IMR-90 (cell line): ENCODE results near the gene CDR2L. TPM values are rescaled to one million over a fixed set of nuclear protein-coding genes. Genes with fewer than 3 reads are reported as not detected.

Experiments
- ATAC-seq: fragments of 200-7000 bp; cut with Tn5 transposase; 2 replicates; pipeline ENCODE4 v1.9.1; 2020; ENCODE audit warnings: low read depth, mild to moderate bottlenecking, moderate library complexity
- BruUV-seq: library from RNA; stranded (reverse); fragments of 400-500 nt; replicated peaks from 2 replicates; lab custom pipeline; 2021; lab: Mats Ljungman, UMichigan
- CTCF ChIA-PET: fragments of 300-600 bp; formaldehyde crosslinking; extraction: SDS; loops from one replicate; lab custom pipeline; 2021; ENCODE audit warnings: antibody characterized with exemption; lab: Yijun Ruan, JAX
- POLR2A ChIA-PET: fragments of 300-600 bp; sonication (Branson Sonifier 250); formaldehyde crosslinking; loops from one replicate; lab custom pipeline; 2022; ENCODE audit warnings: antibody characterized with exemption; ENCODE audit not compliant: unreplicated experiment; lab: Charles Lee
- DNase-seq: peaks from one replicate; pipeline ENCODE4 v3.0.0; 2013
- H2AFZ ChIP-seq: replicated peaks from 2 replicates; pipeline ENCODE3; 2013; ENCODE audit warnings: low read length, mild to moderate bottlenecking; ENCODE audit not compliant: poor library complexity
- H2AK5ac ChIP-seq: 2 replicates; pipeline ENCODE4 v1.6.1; 2013; ENCODE audit warnings: low read depth, low read length, inconsistent platforms
- H2AK9ac ChIP-seq: replicated peaks from 2 replicates; pipeline ENCODE3; 2013; ENCODE audit warnings: mild to moderate bottlenecking, low read depth, low read length, moderate library complexity; ENCODE audit not compliant: poor library complexity
- H2BK120ac ChIP-seq: 2 replicates; pipeline ENCODE4 v1.6.1; 2013; ENCODE audit warnings: low read depth, low read length, inconsistent platforms
- H2BK15ac ChIP-seq: 3 replicates; pipeline ENCODE4 v1.6.1; 2013; ENCODE audit warnings: low read depth, low read length, inconsistent platforms
- H2BK20ac ChIP-seq: 2 replicates; pipeline ENCODE4 v1.6.1; 2013; ENCODE audit warnings: low read depth, mild to moderate bottlenecking, inconsistent platforms, low read length, moderate library complexity
- H2BK5ac ChIP-seq: 2 replicates; pipeline ENCODE4 v1.6.1; 2013; ENCODE audit warnings: mild to moderate bottlenecking, low read depth, low read length, inconsistent platforms; ENCODE audit not compliant: poor library complexity, severe bottlenecking
- H3K14ac ChIP-seq: replicated peaks from 2 replicates; pipeline ENCODE4 v1.6.1; 2013; ENCODE audit warnings: low read depth, low read length, inconsistent platforms
- H3K18ac ChIP-seq: 2 replicates; pipeline ENCODE4 v1.6.1; 2013; ENCODE audit warnings: low read depth, low read length, control low read depth
- H3K23ac ChIP-seq: 2 replicates; pipeline ENCODE4 v1.6.1; 2013; ENCODE audit warnings: low read depth, low read length, inconsistent platforms
- H3K27ac ChIP-seq: 2 replicates; pipeline ENCODE4 v1.5.1; 2013; ENCODE audit warnings: mild to moderate bottlenecking, control low read depth, low read length; ENCODE audit not compliant: insufficient read depth
- H3K27me3 ChIP-seq: 2 replicates; pipeline ENCODE4 v1.6.1; 2013; ENCODE audit warnings: low read length; ENCODE audit not compliant: control insufficient read depth, insufficient read depth
- H3K36me3 ChIP-seq: 2 replicates; pipeline ENCODE4 v1.6.1; 2013; ENCODE audit warnings: low read length, mixed read lengths; ENCODE audit not compliant: control insufficient read depth, insufficient read depth
- H3K4ac ChIP-seq: 2 replicates; pipeline ENCODE4 v1.6.1; 2013; ENCODE audit warnings: low read depth, low read length, inconsistent platforms
- H3K4me1 ChIP-seq: 2 replicates; pipeline ENCODE4 v1.6.1; 2013; ENCODE audit warnings: low read length, mixed read lengths; ENCODE audit not compliant: control insufficient read depth, insufficient read depth
- H3K4me2 ChIP-seq: 2 replicates; pipeline ENCODE4 v1.6.1; 2013; ENCODE audit warnings: low read depth, mild to moderate bottlenecking, control low read depth, low read length, moderate library complexity
- H3K4me3 ChIP-seq: 2 replicates; pipeline ENCODE4 v1.5.1; 2013; ENCODE audit warnings: low read depth, mild to moderate bottlenecking, control low read depth, low read length, moderate library complexity; ENCODE audit not compliant: insufficient read depth
- H3K56ac ChIP-seq: 2 replicates; pipeline ENCODE4 v1.6.1; 2013; ENCODE audit warnings: low read length, inconsistent platforms; ENCODE audit not compliant: insufficient read depth; ENCODE audit errors: extremely low read depth
- H3K79me1 ChIP-seq, 2 experiments: 2 replicates each; pipeline ENCODE4 v1.6.1; 2013; ENCODE audit warnings: low read length in 2 of 2, inconsistent platforms in 1 of 2, low read depth in 1 of 2
- H3K9ac ChIP-seq: 2 replicates; pipeline ENCODE4 v1.6.1; 2013; ENCODE audit warnings: low read depth, low read length, control low read depth
- H3K9me1 ChIP-seq: 2 replicates; pipeline ENCODE4 v1.6.1; 2013; ENCODE audit warnings: low read length, inconsistent platforms; ENCODE audit not compliant: insufficient read depth
- H3K9me3 ChIP-seq: 2 replicates; pipeline ENCODE4 v1.6.1; 2013; ENCODE audit warnings: low read length; ENCODE audit not compliant: control insufficient read depth, insufficient read depth
- H4K20me1 ChIP-seq: 2 replicates; pipeline ENCODE4 v1.6.1; 2013; ENCODE audit warnings: low read length, inconsistent platforms; ENCODE audit not compliant: insufficient read depth
- H4K5ac ChIP-seq: 2 replicates; pipeline ENCODE4 v1.6.1; 2013; ENCODE audit warnings: mild to moderate bottlenecking, low read depth, low read length, control low read depth
- H4K8ac ChIP-seq, 2 experiments: 2 replicates each; pipeline ENCODE4 v1.6.1; 2013; ENCODE audit warnings: low read depth in 2 of 2, low read length in 2 of 2, control low read depth in 1 of 2, inconsistent platforms in 1 of 2
- H4K91ac ChIP-seq: 2 replicates; pipeline ENCODE4 v1.6.1; 2013; ENCODE audit warnings: low read depth, low read length, inconsistent platforms; ENCODE audit not compliant: insufficient read depth
- CHD1 ChIP-seq: IDR thresholded peaks from 2 replicates; pipeline ENCODE4 v1.6.1; 2012; ENCODE audit warnings: low read depth, low read length, improper control_type of control experiment
- FOS ChIP-seq: fragments of 150-350 bp; IDR thresholded peaks from 2 replicates; pipeline ENCODE4 v1.6.1; 2016; ENCODE audit warnings: low read depth, low read length
- MAZ ChIP-seq: IDR thresholded peaks from 2 replicates; pipeline ENCODE4 v1.6.1; 2012; ENCODE audit warnings: low read depth, mild to moderate bottlenecking, low read length, improper control_type of control experiment, moderate library complexity, borderline replicate concordance
- NFE2L2 ChIP-seq: fragments of 150-350 bp; IDR thresholded peaks from 2 replicates; pipeline ENCODE4 v1.6.1; 2016; ENCODE audit warnings: low read depth, mild to moderate bottlenecking, low read length
- WGBS, 2 experiments: methylation state at CpG; one replicate each; pipeline versions ENCODE4 v1.1.5 to v1.1.7; 2013; ENCODE audit warnings: missing lambda C conversion rate in 2 of 2; ENCODE audit not compliant: insufficient read length in 1 of 2; ENCODE audit errors: extremely low coverage in 2 of 2; 5-methylcytosine and 5-hydroxymethylcytosine counted together
- dilution Hi-C: fragments of 300-500 bp; cut with HindIII; formaldehyde crosslinking; loops from one replicate; pipeline ENCODE4 v1.14.3; 2018; ENCODE audit warnings: low sequenced_read_pairs; ENCODE audit not compliant: unreplicated experiment
- in situ Hi-C: fragments of 300-500 bp; cut with MboI; formaldehyde crosslinking; loops from 3 replicates; pipeline ENCODE4 v1.14.3; 2019; ENCODE audit warnings: low sequenced_read_pairs, inconsistent platforms, mixed read lengths
- intact Hi-C: fragments of 100-400 bp; cut with micrococcal nuclease; formaldehyde crosslinking; loops from 2 replicates; pipeline ENCODE4 v1.10.0; 2022
- polyA plus RNA-seq, 3 experiments: library from polyadenylated mRNA; depleted of rRNA; stranded (reverse); fragments of >200 nt; gene quantifications; 2 replicates each; pipeline ENCODE4 v1.2.3, GENCODE V29; 2012; ENCODE audit warnings: low replicate concordance in 1 of 3
- total RNA-seq: library from RNA; depleted of rRNA; stranded (reverse); fragments of >200 nt; gene quantifications from 2 replicates; pipeline ENCODE4 v1.2.3, GENCODE V29; 2012

CDR2L gene
- total and polyA plus RNA-seq, 2 of the 4 experiments (the other 2 are of a cell fraction): 5.7 to 18.9 TPM

DNA sequence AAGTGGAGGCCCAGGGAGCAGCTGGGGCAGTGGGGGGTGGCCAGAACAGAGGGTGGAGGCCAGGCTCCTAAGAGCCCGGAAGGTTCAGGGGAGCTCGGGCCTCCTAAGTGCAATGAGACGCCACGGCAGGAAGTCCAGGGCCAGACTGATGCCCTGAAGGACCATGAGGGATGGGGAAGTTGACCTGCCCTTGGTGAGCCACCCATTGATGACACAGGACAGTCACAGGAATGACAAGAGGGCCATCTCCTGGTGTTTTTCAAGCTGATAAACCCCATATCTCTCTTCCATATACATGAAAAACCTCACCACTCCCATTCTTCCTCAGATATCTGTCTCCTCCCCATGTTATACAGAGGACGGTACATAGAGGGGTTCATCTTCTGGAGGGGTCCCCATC is 19.2 kb downstream of the CDR2L start:
- Histone ChIP-seq H4K91ac (no peak overlapping the region), H2AFZ (no peak overlapping the region), H3K4ac (no peak overlapping the region), H3K4me2 (no peak overlapping the region), H3K56ac (no peak overlapping the region), H3K36me3 (peaks cover 33% of the 10 kb centered on the region), H3K9me3 (no peaks in the 10 kb centered on the region), H2BK20ac (no peak overlapping the region), H3K4me1 (peaks cover under 1% of the 10 kb centered on the region; the same call in 1 of the 2 replicates), H3K14ac (no peak overlapping the region), H3K23ac (no peak overlapping the region), H4K8ac (no peak overlapping the region), H3K9me1 (no peaks in the 10 kb centered on the region), H2BK15ac (no peak overlapping the region), H2BK5ac (no peak overlapping the region), H3K79me1 (no peaks in the 10 kb centered on the region; a peak in 1 of 4 replicates), H3K9ac (no peak overlapping the region), H2BK120ac (no peak overlapping the region), H3K18ac (no peak overlapping the region), H3K27me3 (no peaks in the 10 kb centered on the region), H2AK5ac (no peak overlapping the region), H2AK9ac (no peak overlapping the region), H4K5ac (no peak overlapping the region), H3K4me3 (no peak overlapping the region), H4K20me1 (no peaks in the 10 kb centered on the region), H3K27ac (no peak overlapping the region)
- ChIA-PET CTCF (interaction anchor here (1.6 kb wide), 1 partner anchor 18 kb away, joined by 6 read pairs; no protein-coding TSS in a partner anchor), POLR2A (no interaction called here)
- ATAC-seq (no peak), DNase-seq (no peak)
- dilution Hi-C loops: no loop called here
- no TSS peak for BruUV-seq
- intact Hi-C loops: no loop called here
- WGBS, 2 experiments: 89% methylated on average over 4 of the region's 5 CpGs; no CpG with 5 or more reads in 1 of the 2 experiments
- TF ChIP-seq NFE2L2: no peak
- no peak for TF ChIP-seq FOS
- TF ChIP-seq CHD1: no peak
- no peak for TF ChIP-seq MAZ
- in situ Hi-C loops: no loop called here
